GM19452 (cell line): ENCODE data around the gene QDPR.
"Not testable (repeated sequence)": the region's sequence is repeated elsewhere in the genome, so short reads cannot be mapped to it uniquely, and the experiment has no call there.

Experiments used
- ATAC-seq: cut with Tn5 transposase; IDR thresholded peaks from one replicate; pipeline ENCODE4 v1.9.1; 2021; ENCODE audit not compliant: unreplicated experiment

Gene QDPR

DNA sequence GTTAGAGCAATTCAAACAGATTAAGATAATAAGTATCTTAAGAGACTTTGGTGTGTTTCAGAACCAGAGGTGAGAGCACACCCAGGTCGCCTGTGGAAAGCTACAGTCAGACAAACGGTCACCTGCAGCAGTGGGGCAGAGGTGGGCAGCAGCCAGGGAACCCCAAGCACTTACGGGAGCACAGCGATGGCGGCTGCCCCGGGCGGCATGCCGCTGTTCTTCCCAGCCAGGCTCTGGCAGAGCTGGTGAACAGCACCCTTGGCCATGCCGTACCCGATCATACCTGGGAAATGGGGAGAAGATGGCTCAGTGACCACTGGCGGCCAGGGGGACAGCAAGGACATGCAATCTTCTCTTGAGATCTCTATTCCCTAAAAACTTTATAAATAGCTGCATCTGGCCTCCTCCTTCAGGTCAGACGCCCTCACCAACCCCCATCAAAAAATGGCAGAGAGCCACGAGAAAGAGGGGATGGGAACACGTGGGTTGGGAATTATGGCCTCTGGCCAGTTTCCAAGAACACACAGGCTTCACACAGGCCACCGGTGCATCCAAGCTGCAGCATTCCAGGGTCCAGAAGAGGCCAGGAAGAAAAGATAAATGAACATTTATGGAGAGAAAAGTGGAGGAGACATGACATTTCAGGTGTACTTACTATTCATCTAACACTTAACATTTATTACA, 19.7 kb downstream of the QDPR start:
- ATAC-seq, result no peak

DNA sequence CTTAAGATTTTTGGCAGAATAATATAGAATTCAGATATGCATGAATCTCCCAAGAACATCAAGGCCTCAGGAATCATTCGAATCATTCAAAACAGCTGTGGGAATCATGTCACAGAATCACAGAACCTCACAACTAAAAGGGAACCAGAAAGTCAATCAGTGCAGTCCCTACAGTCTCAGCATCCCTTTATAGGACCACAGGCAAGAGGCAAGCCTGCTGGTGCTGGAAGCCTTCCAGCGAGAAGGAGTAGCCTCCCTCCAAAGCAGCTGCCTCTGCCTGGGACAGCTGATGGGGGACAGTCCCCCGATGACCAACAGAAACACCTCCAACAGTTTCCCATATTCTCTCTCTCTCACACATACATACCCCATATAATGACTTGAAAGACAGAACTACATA, 20.7 kb downstream of the QDPR start:
- no peak for ATAC-seq

DNA sequence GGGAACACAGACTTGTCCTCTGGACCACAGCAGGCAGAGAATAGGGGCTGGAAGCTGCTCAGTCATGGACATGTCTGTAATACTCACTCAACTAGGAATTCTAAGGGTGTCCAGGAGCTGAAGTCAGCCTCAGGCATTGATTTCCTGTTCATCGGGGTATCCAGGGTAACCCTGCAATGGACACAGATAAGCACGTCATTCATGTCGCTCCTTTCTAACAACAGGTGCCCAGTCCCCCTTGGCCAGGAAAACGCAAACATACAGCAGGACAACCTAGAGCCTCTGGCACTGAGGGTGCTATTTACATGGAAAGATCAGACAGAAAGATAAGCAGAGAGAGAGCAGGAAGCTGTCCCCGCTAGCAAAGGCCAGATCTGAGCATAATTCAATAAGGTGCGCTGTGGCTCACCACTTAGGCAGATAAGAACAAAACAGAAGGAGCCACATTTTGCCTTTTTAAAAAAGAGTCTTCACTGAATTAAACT, 21.3 kb downstream of the QDPR start:
- no peak for ATAC-seq

DNA sequence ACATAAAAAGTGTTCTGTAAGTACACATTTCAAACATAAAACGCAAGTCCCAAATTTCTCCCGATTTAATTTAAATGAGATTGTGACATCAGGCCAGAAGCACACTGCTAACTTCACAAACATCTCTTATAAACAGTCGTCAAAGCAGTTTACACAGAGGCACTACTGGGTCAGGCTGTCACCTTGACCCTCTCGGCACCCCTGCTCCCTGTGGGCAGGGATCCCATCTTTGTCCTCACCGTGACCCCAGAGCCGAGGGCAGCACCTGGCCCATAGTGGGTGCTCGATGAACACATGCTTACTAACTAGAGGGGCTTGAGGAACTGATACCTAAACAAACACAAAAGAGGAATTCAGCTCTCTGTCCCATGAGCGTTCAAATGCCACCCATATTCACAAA, 22.2 kb downstream of the QDPR start:
- no peak for ATAC-seq

DNA sequence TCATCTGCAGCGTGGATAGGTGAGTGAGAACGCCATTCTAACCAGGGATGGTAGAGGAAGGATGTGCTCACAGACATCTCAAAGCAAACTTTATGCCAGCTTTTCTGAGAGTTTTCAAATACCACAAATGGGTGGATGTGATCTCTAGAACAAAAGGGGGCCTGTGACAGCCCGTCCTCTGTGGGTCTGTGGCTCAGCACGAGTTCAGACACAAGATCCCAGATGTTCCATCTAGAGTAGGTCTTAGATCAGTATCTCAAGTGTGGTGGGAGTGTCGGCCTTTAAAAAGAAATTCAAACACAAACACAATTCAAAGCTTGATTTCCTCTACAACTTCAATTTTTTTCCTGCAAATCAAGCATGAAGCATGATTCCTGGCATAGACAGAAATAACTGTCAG, 22.8 kb downstream of the QDPR start:
- ATAC-seq, result no peak

DNA sequence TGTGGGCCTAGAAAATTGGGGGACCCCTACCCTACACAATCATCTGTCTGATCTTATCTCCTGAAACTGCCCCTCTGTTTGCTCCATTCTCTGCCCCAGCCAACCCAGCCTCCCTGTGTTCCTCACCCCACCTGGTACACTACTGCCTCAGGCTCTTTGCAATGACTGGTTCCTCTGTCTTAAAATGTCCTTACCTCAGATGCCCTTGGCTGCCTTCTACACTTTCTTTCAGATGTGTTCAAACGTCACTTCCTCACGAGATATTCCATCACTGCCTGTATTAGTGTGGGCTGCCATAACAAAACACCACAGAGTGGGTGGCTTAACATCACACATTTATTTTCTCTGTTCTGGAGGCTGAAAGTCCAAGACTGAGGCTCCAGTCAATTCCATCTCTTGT, 29.2 kb downstream of the QDPR start:
- no peak for ATAC-seq

DNA sequence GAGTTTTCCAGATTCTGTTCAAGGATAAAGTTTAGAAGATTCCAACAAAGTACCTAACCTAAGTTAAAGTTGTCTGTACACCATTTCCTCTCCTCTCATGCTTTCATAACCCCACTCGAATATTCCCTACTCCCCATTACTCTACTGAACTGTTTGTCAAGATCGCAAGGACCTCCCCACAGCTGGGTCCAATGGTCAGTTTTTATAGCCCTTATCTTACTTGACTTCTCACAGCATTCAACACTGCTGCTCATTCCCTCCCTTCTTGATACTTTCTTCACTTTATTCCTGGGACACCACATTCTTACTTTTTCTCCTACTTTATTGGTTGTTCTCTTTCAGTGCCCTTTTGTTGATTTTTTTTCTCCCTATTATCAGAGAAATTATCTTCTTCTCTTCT, 30.9 kb downstream of the QDPR start:
- ATAC-seq, result no peak

DNA sequence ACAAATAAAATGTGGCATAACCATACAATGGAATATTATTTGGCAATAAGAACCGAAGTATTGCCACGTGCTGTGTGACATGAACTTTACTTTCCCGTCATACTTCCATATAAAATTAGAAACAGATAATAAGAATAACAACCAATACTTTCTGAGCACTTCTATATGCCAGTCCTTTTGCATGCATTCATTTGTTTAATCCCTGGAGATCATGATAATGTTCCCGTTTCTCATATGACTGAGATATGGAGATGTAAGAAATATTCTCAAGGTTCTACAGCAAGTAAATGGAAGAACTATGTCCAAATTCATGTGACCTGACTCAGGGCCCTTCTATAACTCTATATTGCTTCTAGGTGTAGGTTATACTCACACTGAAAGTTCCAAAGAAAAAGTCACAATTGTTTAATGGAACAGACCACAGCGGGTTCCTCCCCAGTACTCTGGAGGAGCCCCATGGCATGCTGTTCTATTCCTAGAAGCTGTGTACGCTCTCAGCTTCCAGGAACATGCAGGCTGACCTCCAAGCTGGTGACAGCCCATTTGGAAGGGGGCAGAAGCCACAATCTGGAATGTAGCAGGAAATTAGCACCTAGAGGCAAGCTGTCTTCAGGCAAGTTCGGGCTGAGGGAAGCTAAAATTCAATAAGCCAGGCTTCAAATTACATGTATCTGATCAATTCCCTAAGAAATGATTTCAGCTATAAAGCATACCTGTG, 31.5 kb downstream of the QDPR start:
- no peak for ATAC-seq

DNA sequence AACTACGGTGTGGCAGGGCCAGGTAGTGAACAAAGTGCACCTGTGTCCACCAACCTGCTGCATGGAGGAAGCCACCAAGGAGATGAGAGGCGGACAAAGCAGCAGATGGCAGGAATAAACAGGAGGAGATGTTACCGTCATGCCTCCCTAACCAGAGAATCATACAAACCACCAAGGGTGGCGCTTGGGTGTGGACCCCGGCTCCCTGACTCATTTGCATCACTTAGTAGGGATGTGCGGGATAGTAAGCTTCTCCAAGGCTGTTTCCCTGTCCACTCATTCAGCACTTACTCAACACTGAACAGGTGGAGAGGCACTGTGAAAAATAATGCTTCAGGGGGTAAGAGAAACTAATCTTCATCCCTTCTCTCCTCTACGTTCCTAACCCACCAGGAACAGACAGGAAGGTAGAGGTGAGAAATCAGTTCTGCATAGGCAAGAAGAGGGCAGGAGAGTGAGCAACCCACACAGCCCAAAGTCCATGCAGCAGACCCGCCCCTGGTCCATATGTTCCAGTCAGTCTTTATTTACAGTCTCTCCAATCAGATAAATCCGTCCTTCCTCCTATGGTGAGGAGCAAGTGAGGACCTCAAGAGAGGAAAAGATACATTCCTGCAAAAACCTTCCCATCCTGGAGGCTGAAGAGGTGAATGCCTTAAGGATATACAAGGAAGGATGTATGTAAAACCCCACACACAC, 34.0 kb downstream of the QDPR start:
- ATAC-seq, result no peak

DNA sequence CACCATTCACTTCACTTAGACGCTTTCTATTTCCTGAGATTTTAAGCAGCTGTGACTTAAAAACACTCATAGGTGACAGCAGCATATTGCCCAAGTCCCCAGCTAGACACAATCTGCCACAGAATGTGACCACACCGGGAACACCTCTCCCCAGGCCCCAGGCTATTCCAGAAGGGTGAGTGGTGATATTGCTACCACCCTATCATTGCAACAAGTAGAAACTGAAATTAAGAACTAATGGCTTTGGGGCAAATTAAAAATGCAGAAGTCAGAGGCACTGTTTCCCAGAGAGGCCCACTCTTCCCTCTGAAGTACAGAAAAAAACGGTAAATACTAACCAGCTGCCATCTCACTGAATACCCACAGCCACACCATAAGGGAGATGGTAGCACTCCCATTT, 35.0 kb downstream of the QDPR start:
- ATAC-seq, result no peak

DNA sequence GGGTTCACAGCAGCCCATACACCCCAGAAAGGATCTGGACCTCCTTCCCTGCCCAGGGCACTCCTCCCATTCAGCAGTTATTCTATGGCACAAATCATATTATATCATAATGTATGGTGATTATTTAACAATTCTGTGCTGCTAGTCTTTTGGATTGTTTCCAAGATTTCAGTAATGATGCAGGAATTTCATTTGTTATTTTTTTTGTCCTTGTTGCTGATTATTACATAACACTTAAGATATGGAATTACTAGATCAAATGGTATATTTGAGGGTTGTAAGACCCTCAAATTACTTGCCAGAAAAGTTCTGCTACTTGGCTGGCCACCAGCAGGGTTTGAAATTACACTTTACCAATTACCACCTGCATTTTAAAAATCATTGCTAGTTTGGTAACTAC, 36.4 kb downstream of the QDPR start:
- no peak for ATAC-seq

DNA sequence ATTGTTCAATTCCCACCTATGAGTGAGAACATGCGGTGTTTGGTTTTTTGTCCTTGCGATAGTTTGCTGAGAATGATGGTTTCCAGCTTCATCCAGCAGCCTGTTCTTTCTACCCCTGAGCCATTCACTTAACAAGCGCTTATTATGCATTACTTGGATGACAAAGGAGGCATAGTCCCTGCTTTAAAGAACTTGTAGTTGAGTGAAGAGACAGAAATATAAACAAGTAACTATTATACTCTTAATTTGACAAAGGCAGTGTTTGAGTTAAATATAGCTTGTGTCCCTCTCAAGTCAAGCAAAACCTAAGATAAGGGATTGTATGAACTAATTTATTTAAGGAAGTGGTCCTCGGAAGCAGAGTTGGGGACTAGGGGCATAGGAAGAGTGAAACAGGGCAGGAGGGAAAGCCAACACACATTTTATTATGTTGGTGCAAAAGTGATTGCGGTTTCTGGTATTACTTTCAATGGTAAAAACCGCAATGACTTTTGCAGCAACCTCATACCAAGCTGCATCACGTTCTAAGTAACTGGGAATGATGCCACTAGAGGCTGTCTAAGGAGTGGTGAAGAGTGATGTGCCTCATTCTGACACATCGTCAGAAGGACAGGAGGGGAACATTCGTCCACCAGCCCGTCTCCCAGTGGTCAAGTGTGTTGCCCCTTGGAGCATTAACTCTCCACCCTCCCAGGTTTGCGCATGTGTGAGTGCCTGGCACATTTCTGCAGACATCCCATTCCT, 41.8 kb downstream of the QDPR start:
- no peak for ATAC-seq

DNA sequence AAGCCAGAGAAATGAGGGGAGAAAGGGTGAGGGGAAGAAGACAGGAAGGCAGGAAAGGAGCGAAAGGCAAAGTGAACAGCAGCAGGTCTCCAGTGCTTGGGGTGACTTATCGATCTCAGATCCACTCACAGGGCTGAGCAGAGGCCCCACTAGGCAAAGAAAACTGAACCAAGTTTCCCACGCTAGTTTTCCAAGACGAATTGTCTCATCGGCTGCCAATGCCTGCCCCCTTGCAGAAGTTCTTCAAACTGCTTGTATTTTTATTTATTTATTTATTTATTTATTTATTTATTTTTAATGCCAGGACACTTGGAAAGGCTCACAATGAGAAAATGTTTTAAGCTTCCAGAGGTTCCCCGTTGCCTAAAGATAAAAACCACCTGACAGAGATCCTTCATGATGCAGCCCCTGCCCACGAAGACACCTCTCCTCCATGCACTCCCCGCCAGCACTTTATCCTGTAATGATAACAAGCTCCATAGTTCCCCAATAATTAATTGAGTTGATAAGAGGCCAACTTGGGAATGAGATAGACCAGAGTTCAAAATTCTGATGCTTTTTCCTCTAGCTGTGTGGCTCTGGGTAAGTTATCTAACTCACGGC, 43.2 kb downstream of the QDPR start:
- no peak for ATAC-seq

DNA sequence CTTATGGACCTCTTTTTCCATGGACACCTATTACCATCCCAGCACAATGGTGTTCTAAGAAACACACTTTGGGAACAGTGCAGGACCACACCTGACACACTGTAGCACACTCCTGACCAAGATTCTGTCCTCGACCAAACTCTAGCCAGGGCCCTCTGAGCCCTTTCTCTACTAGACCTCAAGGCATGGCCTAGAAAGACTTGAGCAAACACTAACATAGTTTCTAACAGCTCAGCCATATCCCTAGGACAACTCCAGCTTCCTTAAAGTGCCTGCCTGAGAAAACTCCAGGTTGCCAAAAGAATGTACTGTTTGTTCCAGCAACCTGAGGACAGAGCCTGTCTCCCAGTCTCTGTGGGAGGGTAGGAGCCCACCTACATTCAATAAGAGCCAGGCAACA, 48.3 kb downstream of the QDPR start:
- no peak for ATAC-seq

DNA sequence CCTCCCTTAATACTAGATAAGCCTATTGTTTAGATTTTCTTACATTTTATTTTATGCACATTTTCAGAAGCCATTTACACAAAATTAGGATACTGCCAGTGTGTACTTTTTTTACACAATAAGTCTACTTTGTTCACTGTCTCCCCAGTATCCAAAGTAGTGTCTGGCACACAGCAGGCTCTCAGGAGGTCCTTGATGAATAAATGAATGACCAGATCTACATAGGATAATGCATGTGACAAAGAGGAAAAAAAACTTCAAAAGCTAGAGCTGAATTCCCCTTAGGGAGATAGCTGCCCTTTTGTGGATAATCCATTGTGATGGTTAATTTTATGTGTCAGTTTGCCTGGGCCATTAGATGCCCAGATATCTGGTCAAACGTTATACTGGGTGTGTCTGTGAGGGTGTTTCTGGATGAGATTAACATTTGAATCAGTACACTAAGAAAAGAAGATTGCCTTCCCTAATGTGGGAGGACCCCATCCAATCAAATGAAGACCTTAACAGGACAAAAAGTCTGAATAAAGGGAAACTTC, 61.6 kb downstream of the QDPR start:
- no peak for ATAC-seq

DNA sequence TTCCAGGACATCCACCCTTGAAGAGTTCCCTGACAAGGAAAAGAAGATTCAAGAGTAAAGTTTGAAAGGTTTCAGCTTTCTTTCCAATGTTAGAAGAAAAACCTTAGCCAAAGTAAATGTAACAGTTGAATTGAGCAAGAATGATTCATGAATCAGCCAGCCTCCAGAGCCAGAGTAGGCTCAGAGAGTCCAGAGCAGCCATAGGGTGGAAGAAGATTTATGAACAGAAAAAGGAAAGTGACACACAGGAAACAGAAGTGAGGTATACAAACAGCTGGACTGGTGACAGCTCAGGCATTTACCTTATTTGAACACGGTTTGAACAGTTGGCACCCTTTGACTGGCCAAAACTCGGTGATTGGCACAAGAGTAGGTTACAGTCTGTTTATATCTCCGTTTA, 63.2 kb downstream of the QDPR start:
- no peak for ATAC-seq

DNA sequence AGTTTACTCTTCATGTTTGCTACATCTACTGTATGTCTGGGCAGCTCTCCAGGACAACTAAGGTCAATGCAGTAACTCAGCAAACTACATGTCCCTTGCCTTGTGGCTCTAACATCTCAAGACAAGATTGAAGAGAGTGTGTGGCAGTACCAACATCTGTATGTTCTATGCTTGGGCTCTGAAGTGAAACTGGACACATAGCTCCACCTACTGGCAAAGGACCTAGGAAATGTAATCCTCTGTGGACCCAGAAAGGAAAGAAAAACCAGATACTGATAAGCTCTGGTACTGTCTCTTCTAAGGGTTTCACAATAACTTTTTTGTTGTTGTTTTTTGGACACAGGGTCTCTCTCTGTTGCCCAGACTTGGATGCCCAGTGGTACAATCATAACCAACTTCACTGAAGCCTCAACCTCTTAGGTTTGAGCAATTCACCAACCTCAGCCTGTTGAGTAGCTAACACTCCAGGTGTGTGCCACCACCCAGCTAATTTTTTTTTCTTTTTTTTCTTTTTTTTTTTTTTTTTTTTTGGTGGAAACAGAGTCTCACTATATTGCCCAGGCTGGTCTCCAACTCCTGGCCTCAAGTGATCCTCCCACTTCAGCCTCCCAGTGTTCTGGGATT, 64.1 kb downstream of the QDPR start:
- peak; percentile 94 for ATAC-seq

DNA sequence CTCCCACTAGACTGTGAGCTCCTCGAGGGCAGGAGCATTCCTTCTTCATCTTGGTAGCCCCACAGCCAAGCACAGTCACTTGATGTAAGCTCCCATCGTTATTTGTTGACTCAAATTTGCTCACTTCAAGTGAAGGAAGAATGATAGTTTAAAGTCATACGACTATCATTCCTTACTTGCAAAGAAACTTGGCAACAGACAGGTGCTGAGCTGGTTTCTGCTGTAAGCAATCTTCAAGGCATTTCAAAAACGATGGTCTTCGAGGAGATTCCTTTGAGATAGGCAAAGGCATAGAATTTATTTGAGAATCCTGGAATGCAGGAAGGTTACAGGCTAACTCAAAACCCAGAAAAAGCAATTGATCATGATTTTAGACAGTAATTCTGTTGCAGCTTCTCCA, 64.8 kb downstream of the QDPR start:
- no peak for ATAC-seq

DNA sequence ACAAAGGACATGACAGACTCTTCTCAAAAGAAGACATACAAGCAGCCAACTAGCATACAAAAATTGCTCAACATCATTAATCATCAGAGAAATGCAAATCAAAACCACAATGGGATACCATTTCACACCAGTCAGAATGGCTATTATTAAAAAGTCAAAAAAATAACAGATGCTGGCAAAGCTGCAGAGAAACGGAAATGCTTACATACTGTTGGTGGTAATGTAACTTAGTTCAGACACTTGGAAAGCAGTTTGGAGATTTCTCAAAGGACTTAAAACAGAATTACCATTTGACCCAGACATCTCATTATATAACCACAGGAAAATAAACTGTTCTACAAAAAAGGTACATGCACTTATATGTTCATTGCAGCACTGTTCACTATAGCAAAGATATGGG, 69.4 kb downstream of the QDPR start:
- not testable (repeated sequence) for ATAC-seq

DNA sequence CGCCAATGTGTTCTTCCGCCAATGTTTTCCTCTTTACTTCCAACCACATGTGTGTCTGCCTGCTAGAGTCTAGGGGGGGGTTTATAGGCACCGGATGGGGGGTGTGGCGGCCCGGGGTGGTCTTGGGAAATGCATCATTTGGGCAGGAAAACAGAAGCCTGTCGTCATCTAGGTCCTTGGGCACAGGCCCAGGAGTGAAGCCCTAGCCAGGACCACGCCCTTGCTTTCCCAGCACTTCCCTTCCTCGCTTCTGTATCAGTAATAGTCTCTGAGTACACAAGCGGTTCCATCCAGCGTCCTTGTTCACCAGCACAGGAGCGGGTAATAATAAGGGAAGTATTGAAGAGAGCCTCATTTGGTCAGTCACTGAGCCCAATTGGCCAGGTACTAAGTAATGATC, 74.5 kb downstream of the QDPR start:
- ATAC-seq, result no peak
